ENCODE results near the gene MYF6. TPM values are rescaled to one million over a fixed set of nuclear protein-coding genes. Genes with fewer than 3 reads are reported as not detected.

Gene MYF6
- polyA plus RNA-seq, 3 donors, result not detected

DNA sequence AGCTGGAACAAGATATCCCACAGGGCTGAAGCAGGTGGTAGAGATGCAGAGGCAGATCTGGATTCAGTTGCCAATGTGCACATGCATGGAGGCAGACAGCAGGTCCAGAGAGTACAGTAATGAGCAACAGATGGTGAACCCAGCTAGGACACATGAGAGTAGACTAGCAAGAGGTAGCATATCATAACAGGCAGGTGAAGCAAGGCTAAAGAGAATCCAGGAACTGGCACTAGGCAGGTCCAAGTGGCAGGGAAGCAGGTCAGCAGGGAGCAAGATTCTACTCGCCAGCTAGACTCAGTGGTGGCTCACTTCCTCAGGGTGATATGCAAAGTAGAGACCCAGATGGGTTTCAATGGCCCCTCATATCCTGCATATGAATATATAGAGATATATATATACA lies 15.3 kb upstream of the MYF6 start:
- H3K9ac ChIP-seq (ENCODE audit: insufficient read depth, low read length, poor library complexity, severe bottlenecking), result no peak overlapping the region
- H3K9me3 ChIP-seq (replicated peaks in 1 of 2; ENCODE audit: control insufficient read depth in 1 of 2, insufficient read depth in 1 of 2, low read length in 2 of 2), result no peaks in the 10 kb centered on the region
- H3K36me3 ChIP-seq (replicated peaks in 1 of 2; ENCODE audit: control insufficient read depth in 1 of 2, insufficient read depth in 2 of 2, low read length in 2 of 2), result no peaks in the 10 kb centered on the region
- no peaks in the 10 kb centered on the region for H3K27me3 ChIP-seq (ENCODE audit: control insufficient read depth in 2 of 2, insufficient read depth in 2 of 2, low read length in 2 of 2)
- no peak overlapping the region for H3K27ac ChIP-seq (ENCODE audit: low read depth in 1 of 2, low read length in 2 of 2)
- H3K4me2 ChIP-seq (replicated peaks; ENCODE audit: extremely low read depth, low read length, poor library complexity, severe bottlenecking), result no peak overlapping the region
- H3K27me3 Mint-ChIP-seq (ENCODE audit: low read depth in 3 of 3), result no peaks in the 10 kb centered on the region
- intact Hi-C loops (cut with micrococcal nuclease), result no loop called here
- no peaks in the 10 kb centered on the region for H3K4me1 ChIP-seq (ENCODE audit: control insufficient read depth in 1 of 2, insufficient read depth in 2 of 2, low read length in 2 of 2)
- no peaks in the 10 kb centered on the region for H3K79me2 ChIP-seq (ENCODE audit: insufficient read depth, low read length)
- DNase-seq, result no peak
- no CpG with 5 or more reads among the region's 1 CpG for WGBS (ENCODE audit: insufficient coverage)
- H3K4me3 ChIP-seq (replicated peaks in 1 of 3; ENCODE audit: low read depth in 2 of 3, low read length in 3 of 3), result no peak overlapping the region
- no peak overlapping the region for H3K27ac Mint-ChIP-seq
- H3K4me1 Mint-ChIP-seq, result no peaks in the 10 kb centered on the region
- no peak overlapping the region for H2AFZ ChIP-seq (ENCODE audit: insufficient read depth, low read depth, low read length, poor library complexity, severe bottlenecking)
- no peaks in the 10 kb centered on the region for H3K36me3 Mint-ChIP-seq
- TF ChIP-seq, protein P1, sequence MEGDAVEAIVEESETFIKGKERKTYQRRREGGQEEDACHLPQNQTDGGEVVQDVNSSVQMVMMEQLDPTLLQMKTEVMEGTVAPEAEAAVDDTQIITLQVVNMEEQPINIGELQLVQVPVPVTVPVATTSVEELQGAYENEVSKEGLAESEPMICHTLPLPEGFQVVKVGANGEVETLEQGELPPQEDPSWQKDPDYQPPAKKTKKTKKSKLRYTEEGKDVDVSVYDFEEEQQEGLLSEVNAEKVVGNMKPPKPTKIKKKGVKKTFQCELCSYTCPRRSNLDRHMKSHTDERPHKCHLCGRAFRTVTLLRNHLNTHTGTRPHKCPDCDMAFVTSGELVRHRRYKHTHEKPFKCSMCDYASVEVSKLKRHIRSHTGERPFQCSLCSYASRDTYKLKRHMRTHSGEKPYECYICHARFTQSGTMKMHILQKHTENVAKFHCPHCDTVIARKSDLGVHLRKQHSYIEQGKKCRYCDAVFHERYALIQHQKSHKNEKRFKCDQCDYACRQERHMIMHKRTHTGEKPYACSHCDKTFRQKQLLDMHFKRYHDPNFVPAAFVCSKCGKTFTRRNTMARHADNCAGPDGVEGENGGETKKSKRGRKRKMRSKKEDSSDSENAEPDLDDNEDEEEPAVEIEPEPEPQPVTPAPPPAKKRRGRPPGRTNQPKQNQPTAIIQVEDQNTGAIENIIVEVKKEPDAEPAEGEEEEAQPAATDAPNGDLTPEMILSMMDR (IDR thresholded peaks at IDR 0.05), result no peak
- no peaks in the 10 kb centered on the region for H3K9me3 Mint-ChIP-seq
- no peak overlapping the region for H3K4me3 Mint-ChIP-seq
- no peaks in the 10 kb centered on the region for H4K20me1 ChIP-seq (ENCODE audit: insufficient read depth, low read length)

- Histone ChIP-seq H3K4me3 (replicated peaks in 1 of 3; ENCODE audit: low read depth in 2 of 3, low read length in 3 of 3) (no peak overlapping the region), H3K36me3 (replicated peaks in 1 of 2; ENCODE audit: control insufficient read depth in 1 of 2, insufficient read depth in 2 of 2, low read length in 2 of 2) (no peaks in the 10 kb centered on the region), H3K4me1 (ENCODE audit: control insufficient read depth in 1 of 2, insufficient read depth in 2 of 2, low read length in 2 of 2) (no peaks in the 10 kb centered on the region), H3K79me2 (ENCODE audit: insufficient read depth, low read length) (no peaks in the 10 kb centered on the region), H2AFZ (ENCODE audit: insufficient read depth, low read depth, low read length, poor library complexity, severe bottlenecking) (no peak overlapping the region), H3K9ac (ENCODE audit: insufficient read depth, low read length, poor library complexity, severe bottlenecking) (no peak overlapping the region), H3K27ac (ENCODE audit: low read depth in 1 of 2, low read length in 2 of 2) (no peak overlapping the region), H3K9me3 (replicated peaks in 1 of 2; ENCODE audit: control insufficient read depth in 1 of 2, insufficient read depth in 1 of 2, low read length in 2 of 2) (no peaks in the 10 kb centered on the region), H3K27me3 (ENCODE audit: control insufficient read depth in 2 of 2, insufficient read depth in 2 of 2, low read length in 2 of 2) (no peaks in the 10 kb centered on the region), H4K20me1 (ENCODE audit: insufficient read depth, low read length) (no peaks in the 10 kb centered on the region), H3K4me2 (replicated peaks; ENCODE audit: extremely low read depth, low read length, poor library complexity, severe bottlenecking) (no peak overlapping the region)
- intact Hi-C loops (cut with micrococcal nuclease), result no loop called here
- Mint-ChIP-seq H3K27me3 (ENCODE audit: low read depth in 3 of 3) (no peaks in the 10 kb centered on the region), H3K36me3 (no peaks in the 10 kb centered on the region), H3K9me3 (no peaks in the 10 kb centered on the region), H3K4me1 (no peaks in the 10 kb centered on the region), H3K27ac (no peak overlapping the region), H3K4me3 (no peak overlapping the region)
- TF ChIP-seq, protein P1 (IDR thresholded peaks at IDR 0.05), result no peak
- no peak for DNase-seq
- WGBS (ENCODE audit: insufficient coverage), result no CpG with 5 or more reads among the region's 2 CpGs
Measured at GRCh38 chr12:80697270-80697887, 10.1 kb upstream of the MYF6 start.

Measured in CD14-positive monocyte (primary cell).